ENCODE results near the gene SCAPER.
"Not testable (repeated sequence)": the region's sequence is repeated elsewhere in the genome, so short reads cannot be mapped to it uniquely, and the experiment has no call there.

The SCAPER gene

DNA sequence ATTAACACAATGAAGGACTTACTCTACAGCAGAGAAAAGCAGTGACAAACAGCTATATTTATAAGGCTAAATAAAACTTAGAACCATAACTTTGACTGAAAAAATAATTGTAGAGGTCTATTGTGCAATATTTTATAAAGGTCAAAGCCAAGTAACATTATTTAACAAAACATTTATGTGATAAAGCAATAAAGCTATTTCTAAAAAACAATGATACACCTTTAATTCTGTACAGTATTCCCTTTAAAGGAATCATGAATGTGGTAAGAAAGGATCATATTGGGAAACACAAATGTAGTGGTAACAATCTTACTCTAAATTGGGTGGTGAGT lies 332.2 kb downstream of the SCAPER start:
- DNase-seq (ENCODE audit: low read depth in 2 of 2), result no peak

DNA sequence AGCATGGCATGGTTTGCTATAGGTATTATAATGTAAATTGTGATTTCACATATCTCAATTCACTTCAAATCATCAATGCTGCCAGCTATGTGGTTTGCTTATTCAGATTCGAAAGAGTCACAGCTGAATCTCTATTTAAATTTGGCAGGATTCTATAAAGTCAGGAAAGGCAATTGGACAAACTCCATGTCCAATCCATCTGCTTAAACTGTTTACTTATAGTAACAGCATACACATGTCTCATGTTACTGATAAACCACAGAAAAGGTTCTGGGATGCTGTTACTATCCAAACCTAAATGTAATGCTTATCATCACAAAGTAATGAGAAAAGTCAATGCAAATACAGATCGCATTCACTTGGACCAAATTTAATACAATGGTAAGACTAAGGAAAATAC lies 338.9 kb downstream of the SCAPER start:
- DNase-seq (ENCODE audit: low read depth in 2 of 2), result no peak

DNA sequence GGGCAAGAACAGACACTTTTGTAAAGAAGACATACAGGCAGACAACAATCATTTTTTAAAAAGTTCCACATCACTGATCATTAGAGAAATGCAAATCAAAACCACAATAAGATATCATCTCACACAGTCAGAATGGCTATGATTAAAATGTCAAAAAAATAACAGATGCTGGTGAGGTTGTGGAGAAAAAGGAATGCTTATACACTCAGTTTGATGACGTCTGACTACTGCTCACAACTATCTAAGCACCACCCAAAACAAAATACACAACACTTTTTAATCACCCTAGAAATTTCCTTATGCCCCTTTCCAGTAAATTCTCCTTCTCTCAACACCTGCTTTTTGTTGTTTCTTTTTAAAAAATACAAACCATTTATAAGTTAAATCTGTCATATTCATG lies 339.8 kb downstream of the SCAPER start:
- no peak for DNase-seq (ENCODE audit: low read depth in 2 of 2)

DNA sequence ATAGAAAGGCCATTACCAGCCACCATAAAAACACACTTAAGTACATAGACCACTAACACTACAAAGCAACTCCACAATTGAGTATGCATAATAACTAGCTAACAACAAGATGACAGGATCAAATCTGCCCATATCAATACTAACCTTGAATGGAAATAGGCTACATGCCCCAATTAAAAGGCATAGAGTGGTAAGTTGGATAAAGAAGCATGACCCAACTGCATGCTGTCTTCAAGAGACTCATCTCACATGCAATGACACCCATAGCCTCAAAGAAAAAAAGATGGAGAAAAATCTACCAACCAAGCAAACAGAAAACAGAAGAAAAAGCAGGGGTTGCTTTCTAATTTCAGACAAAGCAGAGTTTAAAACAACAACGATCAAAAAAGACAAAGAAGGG lies 349.9 kb downstream of the SCAPER start:
- DNase-seq (ENCODE audit: low read depth in 2 of 2), result no peak

DNA sequence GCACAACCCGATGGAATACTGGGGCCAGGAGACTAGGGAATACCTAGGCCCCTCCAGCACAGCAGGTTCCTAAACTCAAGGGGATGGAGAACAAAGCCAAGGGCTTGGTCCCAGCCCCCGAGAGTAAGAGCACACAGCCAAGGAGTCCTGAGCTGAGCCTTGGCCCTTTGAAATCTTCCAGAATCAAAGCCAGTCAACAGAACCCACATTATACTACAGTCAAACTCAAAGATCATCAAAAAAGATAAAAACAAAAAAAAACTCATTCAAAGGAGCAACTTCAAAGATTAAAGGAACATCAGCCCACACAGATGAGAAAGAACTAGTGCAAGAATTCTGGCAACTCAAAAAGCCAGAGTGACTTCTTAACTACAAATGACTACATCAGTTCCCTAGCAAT lies 351.6 kb downstream of the SCAPER start:
- DNase-seq (ENCODE audit: low read depth in 2 of 2), result no peak

DNA sequence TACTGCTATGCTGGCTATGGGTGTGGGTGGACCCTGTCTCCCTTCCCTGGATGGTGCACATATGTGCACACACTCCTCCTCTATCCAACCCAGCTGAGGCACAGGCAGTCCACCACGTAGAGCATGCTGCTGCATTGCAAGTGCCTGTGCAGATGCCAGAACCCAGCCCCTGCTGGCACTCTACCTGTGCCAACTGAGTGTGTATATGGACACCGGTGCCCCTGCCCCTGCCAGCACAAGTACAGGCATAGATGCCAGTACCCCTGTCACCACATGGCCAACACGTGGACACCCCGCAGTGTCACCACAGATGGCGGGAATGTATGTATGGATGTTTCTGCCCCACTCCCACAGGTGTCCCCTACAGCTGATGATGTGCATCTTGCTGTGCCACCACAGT lies 352.0 kb downstream of the SCAPER start:
- no peak for DNase-seq (ENCODE audit: low read depth in 2 of 2)

DNA sequence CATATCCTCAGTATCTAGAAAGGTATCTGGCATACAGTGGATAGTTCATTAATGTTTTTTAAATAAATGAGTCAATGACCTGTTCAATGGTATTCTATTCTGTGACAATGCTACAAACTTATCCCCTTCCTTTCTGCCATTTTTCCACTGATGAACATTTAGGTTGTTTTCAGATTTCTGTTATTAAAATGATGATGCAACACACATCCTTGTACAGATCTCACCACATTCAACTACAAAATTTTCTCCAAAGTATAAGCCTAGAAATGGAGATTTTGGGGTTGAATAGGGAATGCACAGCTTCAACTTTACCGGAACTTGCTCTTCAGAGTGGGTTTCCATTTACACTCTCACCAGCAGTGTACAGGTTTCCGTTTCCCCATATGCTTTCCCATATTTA lies 358.3 kb downstream of the SCAPER start:
- no peak for DNase-seq (ENCODE audit: low read depth in 2 of 2)

DNA sequence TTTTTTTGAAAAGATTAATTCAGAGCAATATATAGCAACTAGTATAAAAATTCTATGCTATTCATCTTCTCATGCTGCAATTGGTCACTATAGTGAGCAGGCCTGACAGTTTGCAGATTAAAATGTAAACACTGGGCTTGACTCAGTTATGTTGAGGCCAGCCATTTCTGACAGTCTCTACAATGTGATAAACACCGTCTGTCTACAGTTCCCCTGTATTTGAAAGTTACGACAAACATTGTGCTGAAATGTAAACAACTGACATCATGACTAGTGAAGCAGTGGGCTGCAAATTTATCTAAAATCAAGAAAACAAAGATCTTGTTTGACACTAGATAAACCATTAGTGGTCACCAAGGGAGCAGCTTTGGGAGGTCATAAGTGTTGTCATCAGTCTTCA lies 371.1 kb downstream of the SCAPER start:
- DNase-seq (ENCODE audit: low read depth in 2 of 2), result no peak

DNA sequence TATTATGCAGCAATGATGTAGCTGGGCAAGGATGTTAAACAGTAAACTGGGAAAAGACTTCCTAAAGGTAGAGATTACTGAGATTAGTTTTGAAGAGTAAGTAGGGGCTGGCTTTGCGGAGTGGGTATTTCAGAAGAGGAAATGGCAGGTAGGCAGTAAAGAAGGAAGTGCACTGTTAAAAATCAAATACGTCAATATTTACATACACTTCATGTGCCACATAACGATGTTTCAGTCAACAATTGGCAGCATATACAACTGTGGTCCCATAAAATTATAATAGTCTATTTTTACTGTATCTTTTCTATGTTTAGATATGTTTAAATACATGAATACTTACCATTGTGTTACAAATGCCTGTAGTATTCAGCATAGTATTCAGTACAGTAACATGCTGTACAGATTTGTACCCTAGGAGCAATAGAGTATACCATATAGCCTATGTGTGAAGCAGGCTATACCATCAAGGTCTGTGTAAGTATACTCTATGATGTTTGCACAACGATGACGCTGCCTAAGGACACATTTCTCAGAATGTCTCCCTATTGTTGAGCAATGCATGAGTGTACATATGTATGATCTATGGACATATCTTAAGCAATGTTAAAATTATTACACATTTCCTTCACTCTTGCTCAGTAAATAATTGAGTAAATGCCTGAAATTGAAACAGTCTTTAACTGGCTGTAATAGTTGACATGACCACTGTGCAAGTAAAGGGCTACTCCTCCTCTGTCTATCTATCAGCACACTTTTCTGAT lies 371.9 kb downstream of the SCAPER start:
- DNase-seq (ENCODE audit: low read depth in 2 of 2), result no peak

DNA sequence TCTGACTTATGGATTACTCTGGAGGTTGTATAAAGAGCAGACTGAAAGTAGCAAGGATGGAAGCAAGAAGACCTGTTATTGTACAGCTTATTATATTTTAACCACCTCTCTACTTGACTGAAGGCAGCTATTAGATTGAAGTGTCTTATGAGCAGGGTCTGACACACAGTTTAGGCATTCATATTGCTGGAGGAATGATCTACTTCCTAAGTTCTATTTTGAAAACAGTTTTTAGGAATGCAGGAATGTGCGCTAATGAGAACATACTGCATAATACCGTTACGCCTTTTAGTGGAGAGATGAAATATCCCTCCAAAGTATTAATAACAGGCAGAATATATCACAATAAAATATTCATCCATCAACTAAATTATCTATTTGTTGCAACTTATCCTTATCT lies 375.2 kb downstream of the SCAPER start:
- no peak for DNase-seq (ENCODE audit: low read depth in 2 of 2)

DNA sequence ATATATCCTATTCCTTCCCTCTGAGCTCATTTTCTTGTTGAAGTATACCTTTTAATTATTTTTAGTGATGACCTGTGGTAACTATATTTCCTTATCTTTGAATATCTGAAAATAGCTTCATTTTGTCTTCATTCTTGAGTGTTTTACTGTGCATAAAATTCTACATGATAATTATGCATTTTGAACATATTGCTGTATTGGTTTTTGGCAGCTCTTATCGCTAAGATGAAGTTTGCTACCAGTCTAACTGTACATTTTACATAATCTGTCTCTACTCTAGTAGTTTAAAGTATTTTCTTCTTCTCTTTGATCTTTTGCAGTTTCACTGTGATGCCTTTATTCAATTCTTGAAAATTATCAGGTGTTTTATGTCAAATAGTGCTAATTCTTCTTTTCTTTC lies 379.0 kb downstream of the SCAPER start:
- no peak for DNase-seq (ENCODE audit: low read depth in 2 of 2)

DNA sequence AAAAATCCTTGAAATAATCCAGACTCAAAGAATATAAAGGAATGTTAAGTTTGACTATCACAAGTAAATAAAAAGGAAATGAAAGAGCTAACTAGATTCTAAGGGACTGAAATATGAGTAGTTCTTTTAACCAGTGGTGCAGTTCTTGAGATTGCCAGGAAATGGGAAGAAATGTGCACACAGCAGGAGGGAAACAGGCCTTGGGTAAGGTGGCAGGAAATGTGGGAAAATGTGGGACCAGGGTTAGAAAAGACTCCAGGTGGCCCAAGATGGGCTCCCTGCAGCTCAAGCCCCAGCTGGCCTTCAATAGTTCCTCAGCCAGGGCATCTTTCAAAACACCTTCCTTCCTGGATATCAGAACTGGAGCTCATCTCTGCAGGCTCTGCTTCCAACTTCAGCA lies 387.2 kb downstream of the SCAPER start:
- DNase-seq (ENCODE audit: low read depth in 2 of 2), result no peak

DNA sequence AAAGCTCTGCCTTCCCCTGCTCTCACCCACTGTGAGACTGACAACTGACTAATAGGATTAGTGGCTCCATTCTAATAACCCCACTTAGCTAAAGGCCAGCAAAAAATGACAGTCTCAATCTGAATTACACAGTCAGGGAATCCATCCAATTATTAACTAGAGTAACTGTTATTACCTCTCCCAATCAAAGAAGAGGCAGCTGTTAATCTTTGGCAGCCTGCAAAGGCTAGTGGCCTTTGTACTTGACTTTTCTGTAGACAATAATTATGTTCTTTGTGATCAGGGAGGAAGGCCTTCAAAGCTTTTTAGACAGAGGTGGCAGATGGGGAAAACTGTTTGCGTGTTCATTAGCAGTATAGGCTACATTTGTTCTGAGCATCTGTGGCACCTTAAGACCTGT lies 390.9 kb downstream of the SCAPER start:
- no peak for DNase-seq (ENCODE audit: low read depth in 2 of 2)

DNA sequence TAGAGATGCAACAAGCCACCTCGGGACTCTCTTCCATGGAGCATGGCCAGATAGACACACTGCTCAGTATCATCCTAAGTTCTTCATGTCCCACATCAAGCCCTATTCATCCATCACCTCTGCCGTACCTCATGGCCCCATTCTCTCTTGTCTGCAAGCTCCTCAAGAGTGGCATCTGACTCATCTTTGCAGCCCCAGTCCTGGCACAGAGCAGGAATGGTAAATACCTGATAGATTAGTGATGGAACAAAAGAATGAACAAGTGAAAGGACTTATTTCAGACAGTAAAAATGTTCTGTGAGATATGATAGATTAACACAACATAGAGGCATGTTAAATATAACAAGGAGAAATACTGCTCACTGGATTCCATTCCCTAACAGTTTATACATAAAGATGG lies 392.2 kb downstream of the SCAPER start:
- no peak for DNase-seq (ENCODE audit: low read depth in 2 of 2)

DNA sequence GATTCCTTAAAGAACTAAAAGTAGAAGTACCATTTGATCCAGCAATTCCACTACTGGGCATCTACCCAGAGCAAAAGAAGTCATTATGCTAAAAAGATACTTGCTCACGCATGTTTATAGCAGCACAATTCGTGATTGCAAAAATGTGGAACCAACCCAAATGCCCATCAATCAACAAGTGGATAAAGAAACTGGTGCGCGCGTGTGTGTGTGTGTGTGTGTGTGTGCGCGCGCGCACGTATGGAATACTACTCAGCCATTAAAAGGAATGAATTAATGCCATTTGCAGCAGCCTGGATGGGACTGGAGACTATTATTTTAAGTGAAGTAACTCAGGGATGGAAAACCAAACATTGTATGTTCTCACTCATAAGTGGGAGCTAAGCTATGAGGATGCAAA lies 394.5 kb downstream of the SCAPER start:
- not testable (repeated sequence) for DNase-seq (ENCODE audit: low read depth in 2 of 2)

DNA sequence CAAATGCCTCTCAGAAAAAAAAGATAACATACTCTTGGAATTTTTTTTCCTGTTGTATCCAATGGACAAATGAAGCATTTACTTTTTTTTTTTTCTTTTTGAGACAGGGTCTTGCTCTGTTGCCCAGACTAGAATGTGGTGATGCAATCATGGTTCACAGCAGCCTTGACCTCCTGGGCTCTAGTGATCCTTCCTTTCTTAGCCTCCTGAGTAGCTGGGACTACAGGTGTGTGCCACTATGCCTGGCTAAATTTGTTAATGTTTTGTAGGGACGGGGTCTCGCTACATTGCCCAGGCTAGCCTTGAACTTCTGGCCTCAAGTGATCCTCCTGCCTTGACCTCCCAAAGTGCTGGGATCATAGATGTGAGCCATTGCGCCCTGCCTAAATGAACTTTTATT lies 401.3 kb downstream of the SCAPER start:
- DNase-seq (ENCODE audit: low read depth in 2 of 2), result no peak

DNA sequence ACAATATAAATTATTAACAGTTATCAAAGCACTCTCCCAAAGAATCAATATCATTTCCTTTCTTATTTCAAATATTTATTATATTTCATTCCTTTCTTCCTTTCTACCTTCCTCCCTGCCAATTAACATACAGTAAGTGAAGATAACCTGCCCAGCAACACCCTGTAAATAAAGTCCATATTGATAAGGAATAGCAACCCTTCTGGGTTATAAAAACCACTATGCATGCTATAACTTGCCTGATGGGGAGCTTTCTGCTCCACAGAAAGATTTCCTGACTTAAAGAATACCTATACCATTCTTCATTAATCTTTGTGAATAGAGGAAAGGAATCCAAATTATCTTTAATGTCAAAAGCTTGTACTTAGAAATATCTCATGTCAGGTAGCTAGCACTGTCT lies 402.0 kb downstream of the SCAPER start:
- DNase-seq (ENCODE audit: low read depth in 2 of 2), result no peak

DNA sequence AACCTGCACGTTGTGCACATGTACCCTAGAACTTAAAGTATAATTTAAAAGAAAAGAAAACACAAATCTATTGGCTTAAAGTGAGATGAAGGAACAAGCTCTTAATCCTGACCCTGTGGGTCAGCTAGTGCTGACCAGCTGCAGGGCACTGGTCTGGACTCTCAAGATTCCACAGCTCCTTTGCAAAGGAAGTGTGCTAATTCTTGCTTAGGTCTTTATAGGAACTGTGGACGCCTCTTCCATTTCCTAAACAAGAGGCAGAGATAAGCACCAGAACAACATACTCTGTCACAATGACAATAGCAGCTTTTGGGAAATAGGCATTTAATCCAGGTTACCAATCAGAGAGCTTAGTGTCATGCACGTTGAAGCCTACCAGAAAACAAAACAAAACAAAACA lies 402.5 kb downstream of the SCAPER start:
- DNase-seq (ENCODE audit: low read depth in 2 of 2), result no peak

DNA sequence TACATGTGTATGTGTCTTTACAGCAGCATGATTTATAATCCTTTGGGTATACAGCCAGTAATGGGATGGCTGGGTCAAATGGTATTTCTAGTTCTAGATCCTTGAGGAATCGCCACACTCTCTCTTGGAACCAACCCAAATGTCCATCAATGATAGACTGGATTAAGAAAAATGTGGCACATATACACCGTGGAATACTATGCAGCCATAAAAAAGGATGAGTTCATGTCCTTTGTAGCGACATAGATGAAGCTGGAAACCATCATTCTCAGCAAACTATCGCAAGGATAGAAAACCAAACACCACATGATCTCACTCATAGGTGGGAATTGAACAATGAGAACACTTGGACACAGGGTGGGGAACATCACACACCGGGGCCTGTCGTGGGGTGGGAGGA lies 403.0 kb downstream of the SCAPER start:
- DNase-seq (ENCODE audit: low read depth in 2 of 2), result not testable (repeated sequence)

DNA sequence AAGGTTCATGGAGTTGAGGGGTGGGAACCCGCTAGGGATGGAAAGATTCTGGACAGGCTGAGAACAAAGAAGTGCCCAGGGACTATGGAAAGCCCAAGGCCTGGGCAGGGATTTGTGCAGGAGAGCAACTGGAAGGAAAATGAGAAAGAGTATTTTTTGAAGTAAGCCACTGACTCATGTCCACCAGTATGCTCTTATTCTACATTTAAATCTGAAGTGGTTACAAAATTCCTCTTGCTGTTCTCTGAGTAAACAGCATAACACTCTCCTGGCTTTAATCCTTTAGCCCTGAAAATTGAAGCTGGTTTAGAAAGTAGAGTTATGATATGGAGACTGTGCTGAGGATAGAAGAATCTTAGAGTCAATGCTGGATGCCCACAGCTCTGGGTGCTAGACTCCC lies 403.4 kb downstream of the SCAPER start:
- DNase-seq (ENCODE audit: low read depth in 2 of 2), result no peak

DNA sequence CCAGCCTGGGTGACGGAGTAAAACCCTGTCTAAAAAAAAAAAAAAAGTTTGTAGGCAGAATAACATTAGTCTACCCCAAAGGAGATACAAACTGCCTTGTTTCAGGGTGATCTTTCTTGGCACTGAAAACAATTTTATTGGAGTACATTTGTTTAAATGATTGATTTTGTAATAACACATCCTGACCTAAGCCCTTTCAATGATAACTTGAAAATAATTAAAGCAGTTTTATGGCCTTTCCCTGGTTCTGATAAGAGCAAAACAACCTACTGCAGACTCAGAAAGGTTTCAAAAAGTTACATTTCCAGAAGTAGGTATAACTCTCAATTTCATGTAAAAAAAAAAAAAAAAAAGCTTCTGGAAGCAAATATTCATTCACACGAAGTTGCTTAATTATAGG lies 404.1 kb downstream of the SCAPER start:
- DNase-seq (ENCODE audit: low read depth in 2 of 2), result no peak

DNA sequence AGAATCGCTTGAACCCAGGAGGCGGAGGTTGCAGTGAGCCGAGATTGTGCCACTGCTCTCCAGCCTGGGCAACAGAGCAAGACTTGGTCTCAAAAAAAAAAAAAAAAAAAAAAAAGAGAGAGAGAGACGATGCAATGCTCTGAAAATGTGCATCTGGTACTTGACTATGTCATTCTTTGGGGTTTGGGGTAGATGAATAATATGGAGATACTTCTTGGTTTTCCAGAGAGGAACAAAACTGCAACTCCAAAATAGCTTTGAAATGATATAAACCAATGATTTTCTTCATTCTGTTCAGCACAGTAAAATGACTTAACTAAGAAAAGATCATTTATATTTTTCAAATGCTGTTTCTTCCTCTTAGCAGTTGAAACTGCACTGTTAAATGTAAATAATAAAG lies 409.7 kb downstream of the SCAPER start:
- no peak for DNase-seq (ENCODE audit: low read depth in 2 of 2)

DNA sequence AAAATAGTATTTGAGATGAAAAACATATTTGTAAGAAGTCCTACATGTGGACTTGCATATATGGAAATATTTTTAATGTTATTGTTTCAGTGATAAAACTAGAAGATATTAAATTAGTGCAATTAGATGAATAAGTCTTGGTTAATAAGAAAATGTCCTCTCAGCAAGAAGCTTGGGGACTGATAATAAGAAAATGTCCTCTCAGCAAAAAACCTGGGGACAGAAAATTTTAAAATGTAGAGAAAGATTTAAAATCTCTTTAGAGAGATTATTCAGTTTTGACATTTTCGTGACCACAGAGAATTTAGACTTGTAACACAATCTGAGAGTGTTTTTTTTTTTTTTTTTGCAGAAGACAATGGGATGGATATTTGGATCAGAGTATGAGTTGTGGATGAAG lies 412.6 kb downstream of the SCAPER start:
- no peak for DNase-seq (ENCODE audit: low read depth in 2 of 2)

DNA sequence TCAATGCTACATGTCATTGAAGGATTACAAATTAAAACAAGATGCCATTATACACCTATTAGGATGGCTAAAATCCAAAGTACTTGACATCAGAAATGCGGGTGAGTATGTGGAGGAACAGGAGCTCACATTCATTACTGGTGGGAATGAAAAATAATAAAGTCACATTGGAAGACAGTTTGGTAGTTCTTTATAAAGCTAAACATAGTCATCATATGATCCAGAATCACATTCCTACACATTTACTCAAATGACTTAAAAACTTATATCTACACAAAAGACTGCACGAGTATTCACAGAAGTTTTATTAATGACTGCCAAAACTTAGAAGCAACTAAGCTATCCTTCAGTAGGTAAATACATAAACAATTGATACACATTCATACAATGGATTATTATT lies 421.4 kb downstream of the SCAPER start:
- DNase-seq (ENCODE audit: low read depth in 2 of 2), result no peak

DNA sequence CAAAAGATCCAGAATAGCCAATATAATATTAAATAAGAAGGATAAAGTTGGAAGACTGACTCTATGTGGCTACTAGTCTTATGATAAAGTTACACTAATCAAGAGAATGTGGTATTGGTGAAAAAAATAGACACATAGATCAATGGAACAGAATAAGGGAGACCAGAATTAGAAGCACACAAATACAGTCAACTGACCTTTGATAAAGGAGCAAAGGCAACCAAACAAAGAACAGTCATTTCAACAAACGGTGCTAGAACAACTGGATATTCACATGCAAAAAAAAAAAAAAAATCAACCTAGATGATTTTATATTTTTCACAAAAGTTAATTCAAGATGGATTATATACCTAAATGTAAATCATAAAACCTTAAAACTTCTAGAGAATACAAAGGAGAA lies 422.1 kb downstream of the SCAPER start:
- no peak for DNase-seq (ENCODE audit: low read depth in 2 of 2)

Measured in stimulated activated CD8-positive, alpha-beta memory T cell treated with anti-CD3 and anti-CD28 coated beads, Interleukin-15, amount 100 ng/mL, for 4 hours (primary cell).